Measurements from ENCODE around the gene STPG2. TPM values are rescaled to one million over a fixed set of nuclear protein-coding genes. Genes with fewer than 3 reads are reported as not detected.

The STPG2 gene
- total and polyA plus RNA-seq, 2 donors (not counting 3 experiments of a cell fraction or from before 2014, with no cell fraction given): not detected

DNA sequence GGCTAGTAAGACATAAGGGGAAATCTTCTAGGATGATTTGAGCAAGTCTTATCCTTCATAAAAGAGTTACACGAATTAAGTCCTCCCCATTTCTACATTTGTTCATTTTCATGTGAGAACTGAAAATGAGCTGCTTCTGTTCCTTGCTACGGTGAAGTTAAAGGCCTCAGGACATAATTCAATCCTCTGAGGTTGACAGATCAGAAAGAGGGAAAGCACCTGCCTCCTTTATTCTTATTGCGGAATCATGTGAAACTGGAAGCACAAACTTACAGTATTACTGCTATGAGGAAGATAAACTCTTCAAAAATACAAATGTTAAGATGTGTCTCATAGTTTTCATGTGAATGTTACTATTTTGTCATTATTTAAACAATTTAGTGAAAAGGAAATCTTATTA lies 395.3 kb downstream of the STPG2 start:
- no peaks in the 10 kb centered on the region for H3K27me3 ChIP-seq (ENCODE audit: control insufficient read depth in 2 of 2, insufficient read depth in 2 of 2, low read length in 2 of 2)
- intact Hi-C loops (cut with micrococcal nuclease) (no loop called here), dilution Hi-C loops (cut with MboI; ENCODE audit: extremely low pct_ligation_motif_present, low sequenced_read_pairs) (no loop called here)
- FAIRE-seq (no peak), DNase-seq (ENCODE audit: low read depth, low spot score) (no peak)
- H3K79me2 ChIP-seq (ENCODE audit: control insufficient read depth, insufficient read depth, low read length): no peaks in the 10 kb centered on the region
- H3K4me2 ChIP-seq (ENCODE audit: insufficient read depth, low read length): no peak overlapping the region
- no TSS peak for BruUV-seq (replicated peaks)
- H4K20me1 ChIP-seq (replicated peaks; ENCODE audit: control insufficient read depth, extremely low read depth, insufficient read depth, low read length): no peaks in the 10 kb centered on the region
- POLR2A ChIA-PET: no interaction called here
- no peaks in the 10 kb centered on the region for H3K4me1 ChIP-seq (ENCODE audit: control insufficient read depth, extremely low read depth, insufficient read depth, low read length)
- H3K36me3 ChIP-seq (ENCODE audit: control insufficient read depth in 2 of 2, extremely low read depth in 1 of 2, insufficient read depth in 2 of 2, low read length in 2 of 2): no peaks in the 10 kb centered on the region
- H3K4me3 ChIP-seq (replicated peaks in 1 of 3; ENCODE audit: insufficient read depth in 1 of 3, low read depth in 1 of 3, low read length in 3 of 3): no peak overlapping the region
- TF ChIP-seq GATA2 (IDR thresholded peaks at IDR 0.05; ENCODE audit: insufficient read depth, insufficient read length, low read depth, low read length) (no peak), EZH2 (IDR thresholded peaks at IDR 0.05; ENCODE audit: borderline replicate concordance, low read depth, low read length, severe bottlenecking) (no peak), MYC (IDR thresholded peaks at IDR 0.05; ENCODE audit: low read depth, low read length) (no peak), JUN (IDR thresholded peaks at IDR 0.05; ENCODE audit: borderline replicate concordance, insufficient read depth, insufficient read length, low read depth) (no peak), POLR2AphosphoS5 (IDR thresholded peaks at IDR 0.05; ENCODE audit: insufficient read depth, low read depth, low read length) (no peak), CTCF (IDR thresholded peaks at IDR 0.05; ENCODE audit: extremely low read depth in 1 of 2, insufficient read depth in 1 of 2, low read depth in 1 of 2, low read length in 2 of 2) (no peak), FOS (IDR thresholded peaks at IDR 0.05; ENCODE audit: borderline replicate concordance, insufficient read depth, low read length) (no peak), POLR2A (IDR thresholded peaks at IDR 0.05; ENCODE audit: low read depth, low read length) (no peak)
- TF ChIP-seq, protein P1, sequence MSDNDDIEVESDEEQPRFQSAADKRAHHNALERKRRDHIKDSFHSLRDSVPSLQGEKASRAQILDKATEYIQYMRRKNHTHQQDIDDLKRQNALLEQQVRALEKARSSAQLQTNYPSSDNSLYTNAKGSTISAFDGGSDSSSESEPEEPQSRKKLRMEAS (IDR thresholded peaks at IDR 0.05; ENCODE audit: insufficient read depth, insufficient read length): no peak
- H3K9me1 ChIP-seq (replicated peaks; ENCODE audit: control insufficient read depth, extremely low read depth, insufficient read depth, low read length): no peaks in the 10 kb centered on the region
- CTCF ChIA-PET: interaction anchor here (1.5 kb wide), 1 partner anchor 14 kb away, joined by 4 read pairs; no protein-coding TSS in a partner anchor
- no peak overlapping the region for H3K9ac ChIP-seq (replicated peaks; ENCODE audit: extremely low read depth, insufficient read depth, low read length)
- no peak overlapping the region for H3K27ac ChIP-seq (ENCODE audit: insufficient read depth, low read depth, low read length)
- no peaks in the 10 kb centered on the region for H3K9me3 ChIP-seq (replicated peaks; ENCODE audit: control insufficient read depth, insufficient read depth, low read length)
- no peak overlapping the region for H2AFZ ChIP-seq (ENCODE audit: low read depth, low read length)

Measured in endothelial cell of umbilical vein (primary cell).